ENCODE data around the gene CDH22. TPM values are rescaled to one million over a fixed set of nuclear protein-coding genes. Genes with fewer than 3 reads are reported as not detected.

CDH22 gene
- total RNA-seq, 1 donor from 2014 or later, result not detected

DNA sequence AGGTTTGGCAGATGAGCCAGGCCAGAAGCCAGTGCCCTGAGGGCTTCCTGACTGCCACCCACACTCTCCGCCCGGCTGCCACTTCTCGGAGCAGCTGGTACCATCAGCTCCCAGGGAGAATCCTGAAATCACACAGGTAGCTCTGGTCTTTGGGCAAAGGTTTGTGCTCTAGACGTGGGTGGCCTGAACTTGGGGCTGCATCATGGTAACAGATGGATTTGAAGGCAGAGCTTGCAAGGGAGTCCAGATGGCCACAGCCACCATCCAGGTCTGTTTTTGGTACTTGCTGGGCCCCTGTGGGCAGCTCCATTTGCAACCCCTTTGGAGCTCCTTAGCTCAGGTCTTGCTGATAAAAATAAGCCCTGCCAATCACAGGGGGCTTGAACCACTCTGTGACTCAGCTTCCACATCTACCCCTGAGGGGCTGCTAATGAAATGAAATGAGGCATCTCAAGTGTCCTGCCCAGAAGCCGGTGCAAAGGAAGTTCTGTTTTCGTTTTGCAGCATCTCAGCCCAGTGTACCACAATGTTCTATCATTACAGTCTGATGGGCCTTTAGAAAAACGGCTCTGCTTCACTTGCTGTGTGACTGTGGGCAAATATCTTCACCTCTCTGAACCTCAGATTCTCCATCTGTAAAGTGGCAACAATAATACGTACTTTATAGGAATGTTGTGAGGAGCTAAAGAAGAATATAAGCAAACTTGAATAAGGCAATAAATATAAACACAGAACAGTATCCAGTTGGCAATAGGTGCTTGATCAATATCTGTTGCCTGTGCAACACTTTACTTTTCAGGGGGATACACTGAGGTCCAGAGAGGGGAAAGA, 25.1 kb upstream of the CDH22 start:
- Histone ChIP-seq H3K4me3 (no peak overlapping the region), H3K4me1 (no peaks in the 10 kb centered on the region), H3K9me3 (no peaks in the 10 kb centered on the region), H3K36me3 (no peaks in the 10 kb centered on the region), H3K27me3 (peaks cover 10% of the 10 kb centered on the region), H3K27ac (no peak overlapping the region)
- intact Hi-C loops (cut with DNase I), result no loop called here
- TF ChIP-seq, protein P1, sequence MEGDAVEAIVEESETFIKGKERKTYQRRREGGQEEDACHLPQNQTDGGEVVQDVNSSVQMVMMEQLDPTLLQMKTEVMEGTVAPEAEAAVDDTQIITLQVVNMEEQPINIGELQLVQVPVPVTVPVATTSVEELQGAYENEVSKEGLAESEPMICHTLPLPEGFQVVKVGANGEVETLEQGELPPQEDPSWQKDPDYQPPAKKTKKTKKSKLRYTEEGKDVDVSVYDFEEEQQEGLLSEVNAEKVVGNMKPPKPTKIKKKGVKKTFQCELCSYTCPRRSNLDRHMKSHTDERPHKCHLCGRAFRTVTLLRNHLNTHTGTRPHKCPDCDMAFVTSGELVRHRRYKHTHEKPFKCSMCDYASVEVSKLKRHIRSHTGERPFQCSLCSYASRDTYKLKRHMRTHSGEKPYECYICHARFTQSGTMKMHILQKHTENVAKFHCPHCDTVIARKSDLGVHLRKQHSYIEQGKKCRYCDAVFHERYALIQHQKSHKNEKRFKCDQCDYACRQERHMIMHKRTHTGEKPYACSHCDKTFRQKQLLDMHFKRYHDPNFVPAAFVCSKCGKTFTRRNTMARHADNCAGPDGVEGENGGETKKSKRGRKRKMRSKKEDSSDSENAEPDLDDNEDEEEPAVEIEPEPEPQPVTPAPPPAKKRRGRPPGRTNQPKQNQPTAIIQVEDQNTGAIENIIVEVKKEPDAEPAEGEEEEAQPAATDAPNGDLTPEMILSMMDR (IDR thresholded peaks at IDR 0.05), result no peak
- no peak for DNase-seq (ENCODE audit: low spot score in 2 of 2)

DNA sequence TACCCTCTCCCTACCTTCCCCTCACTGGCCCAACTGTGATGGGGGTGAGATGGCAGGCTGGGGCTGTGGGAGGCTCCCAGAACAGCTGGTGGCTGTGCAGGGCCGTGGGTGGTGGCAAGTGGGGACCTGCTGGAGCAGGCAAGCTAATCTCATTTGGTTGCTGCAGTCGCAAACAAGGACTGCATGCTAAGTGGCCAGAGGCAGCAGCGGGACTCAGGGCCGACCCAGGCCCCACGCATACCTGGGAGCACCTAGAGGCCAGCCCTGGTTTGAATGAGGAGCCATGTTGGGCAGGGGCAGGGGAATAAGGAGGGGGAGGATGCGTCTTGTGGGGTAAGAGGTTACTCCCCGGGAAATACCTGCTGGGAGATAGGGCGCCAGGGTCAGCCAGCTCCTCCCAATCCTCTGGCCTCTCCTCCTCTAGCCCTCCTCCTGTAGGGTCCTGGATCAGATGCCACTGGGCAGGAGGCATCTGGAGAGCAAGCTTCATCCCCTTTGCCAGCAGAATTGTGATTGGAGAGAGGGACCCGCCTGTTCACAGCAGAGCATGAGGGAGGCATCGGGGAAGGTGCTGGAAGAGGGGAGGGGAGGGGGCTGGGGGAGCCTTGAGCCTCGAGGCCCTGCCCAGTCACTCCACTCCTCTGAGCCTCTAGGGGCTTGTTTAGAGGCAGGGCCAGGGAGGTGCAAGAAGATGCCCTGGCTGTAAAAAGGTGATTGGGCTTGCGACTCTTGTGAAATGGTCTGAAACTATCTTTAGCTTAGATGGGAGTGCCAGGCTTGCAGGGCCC, 24.3 kb upstream of the CDH22 start:
- Histone ChIP-seq H3K27me3 (peaks cover 10% of the 10 kb centered on the region), H3K27ac (no peak overlapping the region), H3K36me3 (no peaks in the 10 kb centered on the region), H3K9me3 (no peaks in the 10 kb centered on the region), H3K4me3 (no peak overlapping the region), H3K4me1 (no peaks in the 10 kb centered on the region)
- TF ChIP-seq, protein P1 (IDR thresholded peaks at IDR 0.05), result no peak
- no peak for DNase-seq (ENCODE audit: low spot score in 2 of 2)
- intact Hi-C loops (cut with DNase I), result no loop called here

DNA sequence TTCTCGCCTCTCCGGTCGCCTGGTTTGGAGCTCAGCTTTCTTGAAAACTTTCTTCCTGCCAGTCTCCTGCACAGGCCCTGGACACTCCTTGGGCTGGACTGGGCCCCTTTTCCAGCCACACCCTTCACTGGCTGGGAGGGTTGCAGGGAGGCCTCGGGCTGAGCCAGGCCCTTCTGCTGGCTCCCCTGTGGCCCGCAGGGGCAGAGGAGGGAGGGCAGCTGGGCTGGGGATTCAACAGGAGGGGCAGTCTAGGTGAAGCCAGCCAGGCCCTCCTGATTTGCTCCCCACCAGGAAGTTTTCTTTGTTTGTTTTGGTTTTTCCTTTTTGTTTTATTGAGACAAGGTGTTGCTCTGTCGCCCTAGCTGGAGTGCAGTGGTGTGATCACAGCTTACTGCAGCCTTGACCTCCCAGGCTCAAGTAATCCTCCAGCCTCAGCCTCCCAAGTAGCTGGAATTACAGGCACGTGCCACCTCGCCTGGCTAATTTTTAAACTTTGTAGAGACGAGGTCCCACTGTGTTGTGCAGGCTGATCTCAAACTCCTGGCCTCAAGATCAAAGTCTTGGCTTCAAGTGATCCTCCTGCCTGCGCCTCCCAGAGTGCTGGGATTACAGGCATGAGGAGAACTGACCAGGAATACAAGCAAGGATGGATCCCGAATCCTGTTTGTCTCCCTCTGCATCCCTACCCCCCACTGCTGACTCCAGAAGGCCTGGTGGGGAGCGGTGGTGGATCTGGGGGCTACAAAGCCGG, 23.5 kb upstream of the CDH22 start:
- Histone ChIP-seq H3K9me3 (no peaks in the 10 kb centered on the region), H3K4me1 (no peaks in the 10 kb centered on the region), H3K36me3 (no peaks in the 10 kb centered on the region), H3K4me3 (no peak overlapping the region), H3K27me3 (peaks cover 10% of the 10 kb centered on the region), H3K27ac (no peak overlapping the region)
- intact Hi-C loops (cut with DNase I), result no loop called here
- TF ChIP-seq, protein P1 (IDR thresholded peaks at IDR 0.05), result no peak
- no peak for DNase-seq (ENCODE audit: low spot score in 2 of 2)

DNA sequence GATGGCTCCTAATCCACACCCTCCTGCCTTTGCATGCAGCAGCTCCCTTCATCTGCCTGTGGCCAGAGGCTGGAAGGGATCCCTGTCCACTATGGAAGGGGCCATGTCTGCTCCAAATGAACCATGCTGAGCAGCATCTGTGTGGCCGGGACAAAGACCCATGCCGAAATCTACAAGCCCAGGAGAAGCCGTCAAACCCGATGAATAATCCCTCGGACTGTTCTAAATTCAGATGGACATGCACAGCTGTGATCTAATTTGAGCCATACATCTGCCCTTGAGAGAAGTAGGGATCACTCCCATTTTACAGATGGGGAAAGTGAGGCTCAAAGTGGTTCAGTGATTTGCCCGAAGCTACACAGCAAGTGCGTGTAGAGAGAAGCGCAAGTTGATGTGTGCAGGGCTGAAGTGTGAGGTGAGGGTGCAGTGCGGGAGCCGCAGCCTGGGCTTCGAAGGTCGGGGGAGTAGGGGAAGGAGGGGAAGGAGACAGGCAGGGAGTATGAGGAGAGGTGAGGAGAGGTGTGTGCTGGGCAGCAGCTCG, 22.6 kb upstream of the CDH22 start:
- intact Hi-C loops (cut with DNase I), result no loop called here
- Histone ChIP-seq H3K27ac (no peak overlapping the region), H3K4me1 (no peaks in the 10 kb centered on the region), H3K36me3 (no peaks in the 10 kb centered on the region), H3K9me3 (no peaks in the 10 kb centered on the region), H3K27me3 (peaks cover 10% of the 10 kb centered on the region), H3K4me3 (no peak overlapping the region)
- no peak for DNase-seq (ENCODE audit: low spot score in 2 of 2)
- TF ChIP-seq, protein P1 (IDR thresholded peaks at IDR 0.05), result no peak

DNA sequence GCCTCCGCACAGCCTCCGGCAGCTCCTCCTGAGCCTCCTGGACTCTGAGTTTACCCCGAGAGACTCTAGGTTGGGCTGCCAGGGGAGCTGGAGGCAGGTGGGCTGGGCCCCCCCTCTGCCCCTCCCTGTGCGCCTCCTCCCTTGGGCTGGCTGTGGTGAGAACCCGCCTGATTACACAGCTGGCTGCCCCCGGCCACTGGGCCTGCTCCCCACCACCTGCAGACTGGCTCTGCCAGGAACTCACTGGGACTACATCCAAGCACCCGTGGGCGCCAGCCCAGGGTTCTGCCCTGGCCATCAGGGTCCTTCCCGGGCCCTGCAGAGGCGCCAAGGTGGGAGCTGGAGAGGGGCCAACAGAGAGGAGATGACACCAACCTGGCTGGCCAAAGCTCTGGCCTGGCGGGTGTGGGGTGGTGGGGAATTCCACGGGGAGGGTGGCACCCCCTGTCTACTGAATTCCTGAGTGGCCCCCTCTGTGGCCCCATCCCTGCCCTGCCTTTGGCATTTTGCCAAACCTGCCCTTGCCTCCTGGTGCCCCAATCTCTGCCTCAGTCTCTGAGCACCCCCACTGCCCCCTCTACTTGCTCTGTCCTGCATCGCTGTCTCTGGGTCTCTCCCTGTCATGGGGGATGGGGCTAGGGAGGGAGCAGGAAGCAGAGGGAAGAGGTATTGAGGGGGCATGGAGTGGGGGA, 21.9 kb upstream of the CDH22 start:
- Histone ChIP-seq H3K9me3 (no peaks in the 10 kb centered on the region), H3K4me1 (no peaks in the 10 kb centered on the region), H3K27me3 (peaks cover 10% of the 10 kb centered on the region), H3K27ac (no peak overlapping the region), H3K36me3 (no peaks in the 10 kb centered on the region), H3K4me3 (no peak overlapping the region)
- TF ChIP-seq, protein P1 (IDR thresholded peaks at IDR 0.05), result no peak
- intact Hi-C loops (cut with DNase I), result no loop called here
- DNase-seq (ENCODE audit: low spot score in 2 of 2), result no peak

Measured in ascending aorta (tissue), 2 donors.